Esophagus muscularis mucosa (tissue), 4 donors: ENCODE results near the gene SEMA3D.

Experiments
- CTCF ChIP-seq, 3 experiments: fragments of 200-600 bp in 2 of 3; fragments of 450-650 bp in 1 of 3; sonication (generic) in 2 of 3; IDR thresholded peaks; one replicate each; pipeline ENCODE4 v1.5.1; 2017 to 2019; ENCODE audit warnings: antibody characterized with exemption in 3 of 3, mild to moderate bottlenecking in 2 of 3, moderate library complexity in 1 of 3
- EP300 ChIP-seq: sonication (generic); formaldehyde crosslinking; IDR thresholded peaks from one replicate; pipeline ENCODE4 v1.6.1; 2017; ENCODE audit warnings: antibody characterized with exemption
- POLR2A ChIP-seq: fragments of 450-650 bp; IDR thresholded peaks from one replicate; pipeline ENCODE4 v1.6.1; 2017; ENCODE audit warnings: antibody characterized with exemption, moderate library complexity, mild to moderate bottlenecking, low read depth
- POLR2AphosphoS5 ChIP-seq, 2 donors: sonication (generic); formaldehyde crosslinking; IDR thresholded peaks; one replicate each; pipeline ENCODE4 v1.6.1; 2017; ENCODE audit warnings: antibody characterized with exemption in 2 of 2

DNA sequence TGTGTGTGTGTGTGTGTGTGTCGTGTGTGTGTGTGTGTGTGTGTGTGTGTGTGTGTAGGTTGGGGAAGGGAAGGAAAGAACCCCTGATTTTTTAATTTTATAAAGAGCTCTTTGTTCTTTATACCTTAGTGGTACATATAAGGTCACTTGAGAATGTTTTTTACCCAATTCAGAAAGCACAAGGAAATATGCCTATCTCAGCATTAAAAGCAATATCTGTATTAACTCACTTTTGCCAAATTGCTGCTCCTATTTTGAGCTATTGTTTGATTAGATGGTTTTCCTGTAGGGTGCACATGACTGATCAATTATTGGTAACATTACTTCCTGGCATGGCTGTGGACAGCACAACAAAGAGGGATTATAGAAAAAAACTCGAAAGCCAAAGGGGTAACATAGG is 60.5 kb downstream of the SEMA3D start:
- TF ChIP-seq CTCF (IDR thresholded peaks at IDR 0.05) (no peak), POLR2A (no peak), POLR2AphosphoS5 (IDR thresholded peaks at IDR 0.05) (no peak), EP300 (no peak)
